ENCODE data around the gene TEKT4.

DNA sequence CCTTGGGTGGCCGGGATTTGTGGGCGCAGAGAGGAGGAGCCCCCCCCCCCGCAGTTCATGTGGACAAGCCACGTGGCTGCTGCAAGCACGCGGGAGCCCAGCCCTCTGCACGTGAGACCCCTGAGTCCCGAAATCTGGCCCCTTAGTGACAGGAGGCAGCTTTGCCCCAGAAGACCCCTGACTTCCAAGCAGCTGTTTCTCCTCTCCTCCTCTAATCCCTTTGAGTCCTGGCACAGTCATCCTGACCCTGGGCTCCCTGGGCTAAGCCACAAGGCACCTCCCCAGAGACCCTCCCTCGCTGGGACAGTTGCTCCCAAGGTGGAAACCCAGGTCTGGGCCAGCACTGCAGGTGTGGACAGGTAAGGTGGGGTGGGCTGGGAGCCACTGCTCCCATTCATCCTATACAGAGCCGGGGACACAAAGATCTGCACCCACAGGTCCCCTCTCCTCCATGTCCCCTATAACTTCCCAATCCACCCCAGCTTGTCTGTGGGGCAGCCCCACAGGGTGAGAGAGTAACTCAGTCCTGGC is 923 bp downstream of the TEKT4 start:
- TF ChIP-seq KDM1A (IDR thresholded peaks at IDR 0.05; ENCODE audit: low read depth) (no peak), ESRRA (IDR thresholded peaks at IDR 0.05; ENCODE audit: borderline replicate concordance, low read length) (no peak), FOSL2 (IDR thresholded peaks at IDR 0.05) (no peak), FOSL2 (CRISPR knock-in tag; IDR thresholded peaks at IDR 0.05) (no peak), RAD21 (conservative IDR thresholded peaks at IDR 0.05 in 1 of 2, IDR thresholded peaks at IDR 0.05 in 1 of 2) (no peak), EP300 (IDR thresholded peaks at IDR 0.05) (no peak), SMC3 (IDR thresholded peaks at IDR 0.05) (no peak), CHD2 (IDR thresholded peaks at IDR 0.05; ENCODE audit: low read length, partially characterized antibody) (no peak), POLR2A (IDR thresholded peaks at IDR 0.05; ENCODE audit: low read length) (no peak)
- TF ChIP-seq, protein P1, sequence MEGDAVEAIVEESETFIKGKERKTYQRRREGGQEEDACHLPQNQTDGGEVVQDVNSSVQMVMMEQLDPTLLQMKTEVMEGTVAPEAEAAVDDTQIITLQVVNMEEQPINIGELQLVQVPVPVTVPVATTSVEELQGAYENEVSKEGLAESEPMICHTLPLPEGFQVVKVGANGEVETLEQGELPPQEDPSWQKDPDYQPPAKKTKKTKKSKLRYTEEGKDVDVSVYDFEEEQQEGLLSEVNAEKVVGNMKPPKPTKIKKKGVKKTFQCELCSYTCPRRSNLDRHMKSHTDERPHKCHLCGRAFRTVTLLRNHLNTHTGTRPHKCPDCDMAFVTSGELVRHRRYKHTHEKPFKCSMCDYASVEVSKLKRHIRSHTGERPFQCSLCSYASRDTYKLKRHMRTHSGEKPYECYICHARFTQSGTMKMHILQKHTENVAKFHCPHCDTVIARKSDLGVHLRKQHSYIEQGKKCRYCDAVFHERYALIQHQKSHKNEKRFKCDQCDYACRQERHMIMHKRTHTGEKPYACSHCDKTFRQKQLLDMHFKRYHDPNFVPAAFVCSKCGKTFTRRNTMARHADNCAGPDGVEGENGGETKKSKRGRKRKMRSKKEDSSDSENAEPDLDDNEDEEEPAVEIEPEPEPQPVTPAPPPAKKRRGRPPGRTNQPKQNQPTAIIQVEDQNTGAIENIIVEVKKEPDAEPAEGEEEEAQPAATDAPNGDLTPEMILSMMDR (IDR thresholded peaks at IDR 0.05), result no peak
- TF ChIP-seq, protein P2, sequence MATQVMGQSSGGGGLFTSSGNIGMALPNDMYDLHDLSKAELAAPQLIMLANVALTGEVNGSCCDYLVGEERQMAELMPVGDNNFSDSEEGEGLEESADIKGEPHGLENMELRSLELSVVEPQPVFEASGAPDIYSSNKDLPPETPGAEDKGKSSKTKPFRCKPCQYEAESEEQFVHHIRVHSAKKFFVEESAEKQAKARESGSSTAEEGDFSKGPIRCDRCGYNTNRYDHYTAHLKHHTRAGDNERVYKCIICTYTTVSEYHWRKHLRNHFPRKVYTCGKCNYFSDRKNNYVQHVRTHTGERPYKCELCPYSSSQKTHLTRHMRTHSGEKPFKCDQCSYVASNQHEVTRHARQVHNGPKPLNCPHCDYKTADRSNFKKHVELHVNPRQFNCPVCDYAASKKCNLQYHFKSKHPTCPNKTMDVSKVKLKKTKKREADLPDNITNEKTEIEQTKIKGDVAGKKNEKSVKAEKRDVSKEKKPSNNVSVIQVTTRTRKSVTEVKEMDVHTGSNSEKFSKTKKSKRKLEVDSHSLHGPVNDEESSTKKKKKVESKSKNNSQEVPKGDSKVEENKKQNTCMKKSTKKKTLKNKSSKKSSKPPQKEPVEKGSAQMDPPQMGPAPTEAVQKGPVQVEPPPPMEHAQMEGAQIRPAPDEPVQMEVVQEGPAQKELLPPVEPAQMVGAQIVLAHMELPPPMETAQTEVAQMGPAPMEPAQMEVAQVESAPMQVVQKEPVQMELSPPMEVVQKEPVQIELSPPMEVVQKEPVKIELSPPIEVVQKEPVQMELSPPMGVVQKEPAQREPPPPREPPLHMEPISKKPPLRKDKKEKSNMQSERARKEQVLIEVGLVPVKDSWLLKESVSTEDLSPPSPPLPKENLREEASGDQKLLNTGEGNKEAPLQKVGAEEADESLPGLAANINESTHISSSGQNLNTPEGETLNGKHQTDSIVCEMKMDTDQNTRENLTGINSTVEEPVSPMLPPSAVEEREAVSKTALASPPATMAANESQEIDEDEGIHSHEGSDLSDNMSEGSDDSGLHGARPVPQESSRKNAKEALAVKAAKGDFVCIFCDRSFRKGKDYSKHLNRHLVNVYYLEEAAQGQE (IDR thresholded peaks at IDR 0.05), result no peak
- TF ChIP-seq, protein P3, sequence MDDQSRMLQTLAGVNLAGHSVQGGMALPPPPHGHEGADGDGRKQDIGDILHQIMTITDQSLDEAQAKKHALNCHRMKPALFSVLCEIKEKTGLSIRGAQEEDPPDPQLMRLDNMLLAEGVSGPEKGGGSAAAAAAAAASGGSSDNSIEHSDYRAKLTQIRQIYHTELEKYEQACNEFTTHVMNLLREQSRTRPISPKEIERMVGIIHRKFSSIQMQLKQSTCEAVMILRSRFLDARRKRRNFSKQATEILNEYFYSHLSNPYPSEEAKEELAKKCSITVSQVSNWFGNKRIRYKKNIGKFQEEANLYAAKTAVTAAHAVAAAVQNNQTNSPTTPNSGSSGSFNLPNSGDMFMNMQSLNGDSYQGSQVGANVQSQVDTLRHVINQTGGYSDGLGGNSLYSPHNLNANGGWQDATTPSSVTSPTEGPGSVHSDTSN (IDR thresholded peaks at IDR 0.05), result no peak
- TF ChIP-seq, protein P4, sequence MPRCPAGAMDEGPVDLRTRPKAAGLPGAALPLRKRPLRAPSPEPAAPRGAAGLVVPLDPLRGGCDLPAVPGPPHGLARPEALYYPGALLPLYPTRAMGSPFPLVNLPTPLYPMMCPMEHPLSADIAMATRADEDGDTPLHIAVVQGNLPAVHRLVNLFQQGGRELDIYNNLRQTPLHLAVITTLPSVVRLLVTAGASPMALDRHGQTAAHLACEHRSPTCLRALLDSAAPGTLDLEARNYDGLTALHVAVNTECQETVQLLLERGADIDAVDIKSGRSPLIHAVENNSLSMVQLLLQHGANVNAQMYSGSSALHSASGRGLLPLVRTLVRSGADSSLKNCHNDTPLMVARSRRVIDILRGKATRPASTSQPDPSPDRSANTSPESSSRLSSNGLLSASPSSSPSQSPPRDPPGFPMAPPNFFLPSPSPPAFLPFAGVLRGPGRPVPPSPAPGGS (IDR thresholded peaks at IDR 0.05), result no peak
- TF ChIP-seq, protein P5, sequence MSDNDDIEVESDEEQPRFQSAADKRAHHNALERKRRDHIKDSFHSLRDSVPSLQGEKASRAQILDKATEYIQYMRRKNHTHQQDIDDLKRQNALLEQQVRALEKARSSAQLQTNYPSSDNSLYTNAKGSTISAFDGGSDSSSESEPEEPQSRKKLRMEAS (IDR thresholded peaks at IDR 0.05), result no peak
